ENCODE measurements around the gene FGD4.
A peak's percentile ranks its signal among the peaks of the same experiment; 100 is the strongest.

FGD4 gene

DNA sequence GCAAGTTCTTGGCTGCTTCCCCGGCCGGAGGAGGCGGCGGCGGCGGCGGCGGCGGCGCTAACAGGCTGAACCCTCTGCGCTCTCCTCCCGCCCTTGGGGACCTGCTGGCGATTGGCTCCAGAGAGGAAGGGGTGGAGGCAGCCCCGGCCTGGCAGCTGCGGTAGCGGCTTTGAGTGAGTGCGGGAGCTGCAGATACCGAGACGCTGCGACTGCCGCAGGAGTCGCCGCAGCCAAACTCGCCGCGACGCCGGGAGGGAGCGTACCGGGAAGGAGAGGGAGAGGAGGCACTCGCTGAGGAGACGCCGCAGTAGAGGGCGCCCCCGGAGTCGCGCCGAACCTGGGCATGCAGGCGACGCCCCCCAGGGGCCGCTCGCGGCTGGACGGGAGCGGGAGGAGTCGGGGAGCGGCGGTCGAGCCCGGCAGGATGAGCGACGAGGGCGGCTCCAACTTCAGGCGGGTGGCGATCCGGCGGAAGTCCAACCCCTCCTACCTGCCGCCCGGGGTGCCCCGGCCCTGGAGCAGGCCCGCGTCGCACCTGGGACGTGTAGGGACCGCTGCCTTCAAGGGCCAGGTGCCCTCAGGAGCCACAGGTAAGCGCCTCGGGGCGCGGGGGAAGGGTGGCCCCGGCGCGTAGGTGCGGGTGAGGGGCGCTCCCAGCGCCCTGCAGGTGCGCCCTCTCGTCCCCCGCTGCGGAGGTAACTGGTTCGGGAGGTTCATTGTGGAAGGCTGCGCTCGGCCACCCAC, at the start of gene FGD4:
FGD4 (plus strand) TSS at position 189 of the 744 bp plus-strand sequence.
- DNase-seq (ENCODE audit: low spot score), result peak; percentile 64

DNA sequence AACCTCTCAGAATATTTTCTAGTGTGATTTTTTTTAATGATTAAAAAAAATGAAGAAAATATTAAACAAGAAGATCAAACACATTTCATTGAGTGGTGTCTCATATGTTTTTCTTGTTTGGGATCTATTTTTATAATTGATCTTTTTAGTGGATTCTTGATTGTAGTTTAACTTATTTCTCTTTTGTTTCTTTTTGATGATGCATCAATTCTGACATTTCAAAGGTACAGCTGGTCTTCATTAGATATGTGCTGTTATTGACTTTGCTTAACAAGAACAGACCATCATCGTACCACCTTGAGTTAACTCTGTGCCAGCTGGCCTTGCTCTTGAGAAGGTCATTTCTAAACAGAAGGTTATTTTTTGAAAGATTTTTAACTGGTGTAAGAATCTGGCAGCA, 45.8 kb upstream of the FGD4 start:
- DNase-seq (ENCODE audit: low spot score), result no peak

DNA sequence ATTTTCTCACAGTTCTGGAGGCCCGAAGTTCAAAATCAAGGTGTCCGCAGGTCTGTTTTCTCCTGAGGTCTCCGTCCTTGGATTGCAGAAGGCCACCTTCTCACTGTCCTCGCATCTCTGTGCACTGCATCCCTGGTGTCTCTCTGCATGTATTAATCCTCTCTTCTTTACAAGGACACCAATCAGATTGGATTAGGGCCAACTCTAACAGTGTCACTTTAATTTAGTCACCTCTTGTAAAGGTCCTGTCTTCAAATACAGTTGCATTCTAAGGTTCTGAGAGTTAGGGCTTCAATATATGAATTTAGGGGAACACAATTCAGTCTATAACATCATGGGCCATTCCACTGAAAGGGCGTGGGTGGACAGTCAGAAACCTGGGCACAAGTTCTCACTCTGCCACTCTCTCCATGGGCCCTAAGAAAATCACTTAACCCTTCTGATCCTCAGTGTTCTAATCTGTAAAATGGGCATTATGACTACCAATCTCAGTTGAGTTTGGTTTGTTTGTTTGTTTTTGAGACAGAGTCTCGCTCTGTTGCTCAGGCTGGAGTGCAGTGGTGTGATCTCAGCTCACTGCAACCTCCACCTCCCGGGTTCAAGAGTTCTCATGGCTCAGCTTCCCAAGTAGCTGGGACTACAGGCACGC, 41.6 kb upstream of the FGD4 start:
- no peak for DNase-seq (ENCODE audit: low spot score)

DNA sequence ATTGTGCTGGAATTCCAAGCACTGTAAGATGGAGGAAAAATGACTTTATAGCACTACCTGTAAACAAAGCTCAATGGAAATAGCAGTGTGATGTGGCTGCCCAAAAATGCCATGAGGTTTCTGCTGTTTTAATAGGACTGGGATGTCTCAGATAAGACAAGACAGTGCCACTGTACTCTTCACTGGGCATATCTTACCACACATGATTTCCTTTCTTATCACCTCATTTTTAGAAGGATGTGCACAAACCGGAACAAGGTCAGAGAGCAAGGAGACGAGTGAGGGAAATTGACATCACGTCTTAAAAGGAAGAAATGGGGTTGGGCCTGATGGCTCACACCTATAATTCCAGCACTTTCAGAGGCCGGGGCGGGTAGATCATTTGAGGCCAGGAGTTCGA, 38.4 kb upstream of the FGD4 start:
- no peak for DNase-seq (ENCODE audit: low spot score)

DNA sequence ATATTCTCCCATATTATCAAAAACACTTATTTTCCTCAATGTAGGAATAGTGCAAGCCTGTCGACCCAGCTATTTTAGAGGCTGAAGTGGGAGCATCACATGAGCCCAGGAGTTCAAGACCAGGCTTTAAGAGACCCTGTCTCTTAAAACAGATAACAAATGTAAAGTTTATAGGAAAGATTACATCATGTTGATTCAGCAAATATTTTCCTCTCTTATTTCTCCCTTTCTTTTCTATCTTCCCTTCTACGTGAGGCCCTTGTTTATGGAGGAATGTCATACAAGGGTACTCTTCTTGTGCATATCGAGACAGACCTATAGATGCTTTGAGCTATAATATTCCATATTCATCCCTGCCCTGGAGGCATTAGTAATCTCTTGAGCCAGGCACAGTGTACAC, 36.5 kb upstream of the FGD4 start:
- no peak for DNase-seq (ENCODE audit: low spot score)

DNA sequence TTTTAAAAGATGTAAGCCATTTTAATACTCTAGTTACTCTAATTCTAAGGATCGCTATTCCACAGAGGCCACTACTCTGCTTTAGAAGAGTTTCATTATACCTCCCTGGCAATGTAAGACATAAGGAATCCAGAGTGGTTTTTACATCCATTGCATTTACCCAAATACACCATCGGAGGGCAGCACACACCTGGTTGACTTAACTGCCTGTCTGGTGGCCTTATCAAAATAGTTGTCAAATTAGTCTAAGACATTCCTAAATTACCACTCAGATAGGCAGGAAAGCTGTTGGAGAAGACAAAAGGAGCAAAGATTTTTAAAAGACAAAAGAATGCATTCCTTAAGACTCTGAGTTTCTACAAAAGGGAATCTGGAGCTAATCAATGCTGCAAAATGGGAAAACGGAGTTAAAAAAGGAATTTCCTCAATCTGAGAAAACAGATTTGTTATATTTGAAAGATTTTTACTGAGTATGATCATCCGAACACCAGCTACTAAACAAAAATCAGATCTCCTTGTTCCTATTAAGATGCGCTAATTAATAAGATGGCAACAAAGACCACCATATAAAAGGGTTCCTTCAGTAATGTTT, 33.8 kb upstream of the FGD4 start:
- peak; percentile 53 for DNase-seq (ENCODE audit: low spot score)

DNA sequence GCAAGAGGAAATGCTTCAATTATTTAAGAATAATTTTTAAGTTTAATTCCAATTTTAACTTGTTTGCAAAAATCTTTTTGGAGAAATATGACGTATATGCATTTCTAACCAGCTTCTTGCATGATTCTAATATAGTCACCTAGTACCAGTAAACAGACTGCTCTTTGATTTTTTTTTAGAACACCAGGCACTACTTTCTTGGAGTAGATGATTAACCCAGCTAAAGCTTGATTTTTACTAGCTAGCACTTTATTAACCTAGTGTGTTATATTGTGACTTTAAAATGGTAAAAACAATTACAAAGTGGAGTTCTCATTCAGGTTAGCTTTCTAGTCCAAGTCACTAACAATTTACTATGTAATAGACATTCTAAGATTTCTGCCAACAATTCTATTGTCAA, 32.6 kb upstream of the FGD4 start:
- DNase-seq (ENCODE audit: low spot score), result no peak

DNA sequence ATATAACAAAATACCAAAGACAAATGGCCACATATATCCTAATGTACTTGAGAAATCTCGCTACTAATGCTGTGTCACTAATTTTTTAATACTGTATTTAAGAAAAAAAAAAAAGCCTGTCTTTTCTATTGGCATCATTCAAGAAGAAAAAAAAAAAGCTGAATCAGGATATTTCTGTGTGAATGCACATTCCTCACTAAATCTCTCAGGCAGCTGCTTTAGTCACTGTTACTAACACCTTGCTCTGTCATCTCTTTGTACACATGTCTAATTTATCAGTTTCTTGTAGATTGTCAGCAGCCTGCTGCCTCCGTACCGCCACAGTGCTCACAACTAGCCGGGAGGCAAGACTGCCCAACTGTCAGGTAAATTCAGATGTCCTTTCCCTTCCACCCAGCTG, 32.0 kb upstream of the FGD4 start:
- DNase-seq (ENCODE audit: low spot score), result no peak

DNA sequence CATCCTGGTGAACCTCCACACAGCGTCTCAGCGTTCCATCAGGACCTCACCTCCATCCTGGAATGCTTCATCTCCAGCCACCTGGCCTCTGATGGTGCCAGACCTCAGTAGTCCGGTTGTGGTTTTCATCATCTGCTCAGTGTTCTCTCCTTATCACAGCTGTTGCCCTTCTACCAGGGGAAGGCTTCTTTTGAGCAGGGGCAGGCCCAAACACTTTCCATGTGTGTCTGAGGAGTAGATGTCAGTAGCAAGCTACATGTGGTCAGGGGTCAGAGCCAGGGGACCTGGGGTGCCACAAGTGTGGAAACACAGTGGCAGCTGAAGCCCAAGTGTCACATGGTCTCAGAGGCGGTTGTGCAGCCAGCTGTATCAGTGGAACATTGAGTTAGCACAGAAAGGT, 30.2 kb upstream of the FGD4 start:
- no peak for DNase-seq (ENCODE audit: low spot score)

DNA sequence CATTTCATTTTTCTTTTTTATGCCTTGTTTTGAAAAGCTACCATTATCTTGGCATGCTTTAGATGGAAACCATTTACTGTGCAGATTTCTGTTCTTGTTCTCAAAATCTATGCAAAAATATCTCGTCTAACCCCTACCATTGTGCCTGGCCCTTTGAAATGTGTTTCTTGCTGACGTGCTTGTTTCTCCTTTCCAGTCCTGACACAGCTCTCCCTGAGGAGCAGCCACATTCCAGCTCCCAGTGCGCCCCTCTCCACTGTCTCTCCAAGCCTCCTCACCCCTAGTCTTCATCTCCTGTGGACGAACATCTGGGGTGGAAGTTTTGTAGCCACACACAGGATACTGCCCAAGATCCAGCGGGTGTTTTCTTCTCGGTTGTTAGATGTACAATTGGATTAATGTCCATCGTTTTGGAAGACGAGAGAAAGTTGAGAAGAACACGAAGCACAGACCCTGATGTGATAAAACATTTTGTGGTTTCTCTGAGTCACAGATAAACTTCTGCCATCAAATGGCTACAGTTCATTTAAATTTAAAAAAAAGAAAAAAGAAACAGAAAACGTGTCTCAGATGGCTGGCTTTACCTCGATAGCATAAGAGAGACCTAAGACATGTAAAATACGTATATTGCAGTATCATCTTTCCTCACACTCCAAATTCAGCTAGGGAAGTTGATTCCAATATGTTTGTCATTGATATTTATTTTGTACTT, 21.9 kb upstream of the FGD4 start:
- no peak for DNase-seq (ENCODE audit: low spot score)

DNA sequence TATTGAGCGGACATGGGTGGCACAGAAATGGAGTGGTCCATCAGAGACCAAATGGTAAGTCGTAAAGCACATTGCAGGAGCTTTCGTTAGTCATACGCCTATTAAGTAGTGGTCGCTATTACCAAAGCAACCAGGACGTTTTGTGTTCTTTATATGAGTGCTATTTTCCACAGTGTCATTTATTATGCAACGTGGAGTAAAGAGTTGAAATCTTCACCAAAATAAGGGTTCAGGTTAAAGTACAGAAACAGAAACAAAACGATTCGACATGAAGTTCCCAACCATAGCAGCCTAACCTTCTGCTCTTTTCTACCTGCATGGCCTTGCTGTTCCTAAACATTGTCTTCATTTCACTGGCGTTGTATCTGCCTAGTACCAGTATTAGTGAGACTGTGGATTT, 20.1 kb upstream of the FGD4 start:
- no peak for DNase-seq (ENCODE audit: low spot score)

DNA sequence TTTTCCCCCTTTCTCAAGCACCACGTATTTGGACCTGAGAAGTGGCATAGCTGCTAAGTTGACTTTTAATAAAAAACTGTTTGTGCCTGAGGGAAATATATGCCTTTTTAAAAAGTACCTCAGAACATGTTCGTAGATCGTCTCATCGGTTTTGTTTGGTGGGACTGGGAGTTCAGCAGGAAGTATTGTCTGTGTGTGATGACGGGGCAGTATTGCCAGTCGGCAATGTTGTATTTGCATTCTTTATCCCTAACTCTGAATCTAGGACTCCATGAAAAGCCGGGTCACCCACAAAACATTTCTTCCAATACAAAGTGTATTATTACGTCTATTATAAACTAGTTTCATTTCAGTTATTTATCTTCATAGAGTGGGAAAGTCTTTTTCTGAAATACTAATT, 19.7 kb upstream of the FGD4 start:
- no peak for DNase-seq (ENCODE audit: low spot score)

DNA sequence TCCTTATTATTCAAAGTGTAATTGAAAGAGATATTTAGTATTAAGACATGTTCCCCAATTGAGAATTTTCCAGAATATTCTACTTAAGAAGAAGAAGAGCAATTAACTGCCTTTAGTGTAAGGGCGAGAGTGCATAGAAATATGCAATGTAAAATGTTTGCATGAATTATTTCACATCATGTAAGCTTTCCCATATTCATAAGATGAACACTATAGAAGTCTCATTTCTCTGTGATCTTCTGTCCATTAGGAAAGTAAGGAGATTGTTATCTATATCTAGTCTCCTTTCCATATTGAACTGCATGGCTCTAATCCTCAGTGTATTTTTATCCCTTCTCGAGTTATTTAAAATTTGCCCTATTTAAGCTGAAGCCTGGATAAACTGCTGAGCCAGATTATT, 17.1 kb upstream of the FGD4 start:
- no peak for DNase-seq (ENCODE audit: low spot score)

DNA sequence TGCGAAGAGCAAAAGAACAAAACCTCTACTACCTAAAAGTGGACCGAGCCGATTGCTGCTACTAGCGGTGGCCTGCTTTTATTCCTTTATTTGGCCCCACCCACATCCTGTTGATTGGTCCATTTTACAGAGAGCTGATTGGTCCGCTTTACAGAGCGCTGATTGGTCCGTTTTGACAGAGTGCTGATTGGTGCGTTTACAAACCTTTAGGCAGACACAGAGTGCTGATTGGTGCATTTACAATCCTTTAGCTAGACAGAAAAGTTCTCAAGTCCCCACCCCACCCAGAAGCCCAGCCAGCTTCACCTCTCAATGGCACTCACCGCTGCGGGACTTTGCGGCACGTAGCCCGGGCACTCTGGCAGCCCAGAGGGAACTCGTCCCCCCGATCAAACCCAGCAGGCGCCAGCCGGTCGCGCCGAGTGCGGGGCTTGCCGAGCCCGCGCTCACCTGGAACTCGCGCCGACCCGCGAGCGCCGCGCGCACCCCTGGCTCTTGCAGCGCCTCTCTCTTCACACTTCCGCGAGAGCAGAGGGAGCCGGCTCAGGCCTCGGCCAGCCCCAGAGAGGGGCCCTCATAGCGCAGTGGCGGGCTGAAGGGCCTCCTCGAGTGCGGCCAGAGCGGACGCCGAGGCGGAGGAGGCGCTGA, 8.7 kb upstream of the FGD4 start:
- no peak for DNase-seq (ENCODE audit: low spot score)

DNA sequence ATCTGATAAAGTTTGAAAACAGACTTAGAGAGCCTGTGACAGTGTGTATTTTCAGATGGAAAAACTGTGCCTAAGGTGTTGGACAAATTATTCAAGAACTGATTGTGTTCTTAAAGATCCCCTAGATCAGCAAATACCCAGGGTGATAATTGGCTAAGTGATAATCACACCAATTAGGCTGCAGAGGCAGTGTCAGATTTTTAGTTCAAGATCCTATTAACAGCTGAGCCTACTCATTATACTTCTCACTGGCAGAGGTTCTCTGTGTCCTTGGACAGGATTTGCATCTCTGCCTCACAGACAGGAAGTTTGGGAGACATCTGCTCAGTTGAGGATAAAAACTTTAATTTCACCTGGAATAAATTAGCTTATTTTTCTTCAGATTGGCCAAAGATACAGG, 4.3 kb upstream of the FGD4 start:
- DNase-seq (ENCODE audit: low spot score), result no peak

DNA sequence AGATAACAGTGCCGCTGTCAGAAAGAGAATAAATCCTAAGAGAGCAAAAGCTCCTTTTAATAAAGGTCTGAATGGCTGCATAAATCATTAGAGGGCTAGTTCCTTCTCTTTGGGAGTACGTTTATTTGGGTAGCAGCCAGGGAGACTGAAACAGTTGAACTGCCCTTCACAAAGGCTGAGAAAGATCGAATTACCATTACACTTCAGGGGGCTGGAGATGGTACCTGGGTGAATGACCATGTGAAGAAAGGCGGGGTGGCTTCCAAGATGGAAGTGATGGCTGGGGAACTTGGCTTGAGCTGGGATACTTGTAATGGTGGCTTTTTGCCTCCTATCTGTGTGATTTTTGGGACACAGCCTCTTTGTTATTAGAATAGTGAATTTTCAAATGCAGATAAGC, 1.7 kb upstream of the FGD4 start:
- no peak for DNase-seq (ENCODE audit: low spot score)

DNA sequence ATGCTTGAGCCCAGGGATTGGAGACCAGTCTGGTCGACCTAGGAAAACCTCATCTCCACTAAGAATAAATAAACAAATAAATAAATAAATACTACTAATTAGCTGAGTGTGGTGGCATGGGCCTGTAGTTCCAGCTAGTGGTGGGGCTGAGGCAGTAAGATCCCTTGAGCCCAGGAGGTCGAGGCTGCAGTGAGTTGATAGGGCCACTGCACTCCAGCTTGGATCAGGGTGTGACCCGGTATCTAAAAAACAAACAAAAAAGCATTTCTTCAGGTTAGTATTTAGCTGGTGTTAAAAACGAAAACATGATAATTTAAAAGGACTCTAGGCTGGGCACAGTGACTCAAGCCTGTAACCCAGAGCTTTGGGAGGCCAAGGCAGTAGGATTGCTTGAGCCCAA, 1.2 kb upstream of the FGD4 start:
- no peak for DNase-seq (ENCODE audit: low spot score)

DNA sequence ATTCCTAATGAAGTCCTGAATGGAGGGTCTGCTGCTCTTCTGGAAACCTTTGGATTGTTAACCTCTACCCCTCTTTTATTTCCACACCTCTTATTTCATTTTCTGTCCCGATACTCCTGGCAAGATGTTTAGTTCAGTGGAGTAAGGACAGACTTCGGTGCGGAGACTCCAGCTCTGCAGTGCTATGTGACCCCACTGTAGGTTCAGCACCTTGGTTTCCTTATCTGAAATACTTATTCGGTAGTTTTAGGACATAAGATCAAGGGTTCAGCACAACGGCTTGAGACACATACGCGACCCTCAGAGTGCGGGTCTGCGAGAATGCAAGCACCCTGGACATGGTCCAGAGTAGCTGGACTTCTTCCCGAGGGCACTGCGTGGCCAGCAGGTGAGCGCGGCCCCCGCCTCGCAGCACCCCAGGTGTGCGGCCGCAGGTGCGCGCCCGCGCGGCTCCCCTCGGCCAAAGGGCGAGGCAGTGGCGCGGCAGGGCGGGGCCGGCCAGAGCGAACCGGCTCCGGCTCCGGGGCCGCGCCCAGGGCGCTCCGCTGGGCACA, 465 bp upstream of the FGD4 start:
- no peak for DNase-seq (ENCODE audit: low spot score)

DNA sequence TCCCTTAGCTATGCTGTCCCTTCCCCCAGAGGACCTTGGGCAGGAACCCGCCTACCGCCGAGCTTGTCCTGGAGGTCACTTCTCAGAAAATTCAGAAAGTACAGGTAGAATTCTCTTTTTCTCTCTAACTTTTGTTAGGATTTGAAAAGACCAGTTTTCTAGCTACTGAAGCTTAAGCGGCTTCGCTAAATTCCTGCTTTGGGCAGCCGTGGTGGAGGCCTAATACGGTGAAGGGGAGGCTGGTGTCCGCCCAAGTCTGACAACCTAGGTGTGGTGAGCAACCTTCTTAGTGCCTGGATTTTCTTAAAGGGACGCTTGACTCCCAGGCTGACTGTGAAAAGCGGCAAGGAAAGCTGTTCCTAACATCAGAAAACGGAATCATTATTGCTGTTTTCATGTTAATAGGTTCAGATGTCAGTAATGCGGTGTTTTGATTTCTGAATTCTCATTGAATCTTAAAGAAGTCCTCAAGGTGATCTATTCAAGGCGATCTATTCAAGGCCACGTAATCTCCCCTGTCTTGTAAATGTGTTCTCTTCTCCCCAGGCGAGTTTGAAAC, 835 bp downstream of the FGD4 start:
- DNase-seq (ENCODE audit: low spot score), result no peak

DNA sequence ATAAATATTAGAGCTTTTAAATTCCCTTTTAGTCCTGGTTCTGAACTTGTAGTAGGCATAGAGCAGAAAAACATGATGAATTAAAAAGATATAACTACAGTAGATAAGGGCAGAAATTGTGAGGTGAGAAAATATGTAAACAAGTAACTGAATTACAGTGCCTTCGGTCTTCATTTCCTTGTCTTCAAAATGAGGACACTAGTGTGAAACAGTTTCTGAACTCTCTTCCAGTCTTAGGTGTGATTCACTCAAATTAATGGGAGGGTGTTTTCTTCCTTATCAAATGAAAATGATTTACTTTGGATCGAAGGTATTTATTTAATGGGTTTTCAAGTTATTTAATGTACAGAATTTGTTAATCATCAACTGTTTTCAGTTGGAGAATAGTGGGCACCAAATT, 1.5 kb downstream of the FGD4 start:
- no peak for DNase-seq (ENCODE audit: low spot score)

DNA sequence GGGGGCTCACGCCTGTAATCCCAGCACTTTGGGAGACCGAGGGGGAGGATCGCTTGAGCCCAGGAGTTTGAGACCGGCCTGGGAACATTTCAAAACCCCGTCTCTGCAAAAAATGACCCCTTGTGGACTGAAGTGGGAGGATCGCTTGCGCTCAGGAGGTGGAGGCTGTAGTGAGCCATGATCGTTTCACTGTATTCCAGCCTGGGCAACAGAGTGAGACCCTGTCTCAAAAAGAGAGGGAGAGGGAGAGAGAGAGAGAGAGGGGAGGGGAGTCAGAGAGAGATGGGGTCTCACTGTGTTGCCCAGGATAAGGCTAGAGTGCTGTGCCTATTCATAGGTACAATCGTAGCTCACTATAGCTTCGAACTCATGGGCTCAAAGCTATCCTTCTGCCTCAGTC, 2.8 kb downstream of the FGD4 start:
- no peak for DNase-seq (ENCODE audit: low spot score)

DNA sequence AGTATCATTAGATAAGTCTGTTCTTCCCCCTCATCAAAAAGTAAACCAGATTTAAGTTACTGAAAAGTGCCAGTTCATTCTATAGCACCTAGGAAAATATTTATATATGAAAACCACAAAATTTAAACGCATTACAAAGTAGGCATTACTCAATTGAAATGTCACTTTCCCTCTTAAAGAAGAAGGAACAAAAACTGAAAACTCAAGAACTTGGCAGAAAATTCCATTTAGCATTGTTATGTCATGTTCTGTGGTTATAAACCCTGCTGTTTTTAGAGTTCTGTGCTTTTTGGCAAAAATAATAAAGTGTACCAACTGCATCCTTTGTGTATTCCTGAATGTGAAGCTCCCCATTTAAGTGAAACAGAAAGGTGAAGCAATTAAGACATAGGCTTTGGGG, 3.6 kb downstream of the FGD4 start:
- DNase-seq (ENCODE audit: low spot score), result no peak

Measured in globus pallidus (tissue), 1 donor.